Stimulated activated naive CD4-positive, alpha-beta T cell (primary cell): ENCODE data around the gene SH3RF3.
"Not testable (repeated sequence)": the region's sequence is repeated elsewhere in the genome, so short reads cannot be mapped to it uniquely, and the experiment has no call there.

Source experiments
- DNase-seq, 6 experiments: peaks; one replicate each; lab custom pipeline; 2025; lab: John Stamatoyannopoulos, UW

The SH3RF3 gene

DNA sequence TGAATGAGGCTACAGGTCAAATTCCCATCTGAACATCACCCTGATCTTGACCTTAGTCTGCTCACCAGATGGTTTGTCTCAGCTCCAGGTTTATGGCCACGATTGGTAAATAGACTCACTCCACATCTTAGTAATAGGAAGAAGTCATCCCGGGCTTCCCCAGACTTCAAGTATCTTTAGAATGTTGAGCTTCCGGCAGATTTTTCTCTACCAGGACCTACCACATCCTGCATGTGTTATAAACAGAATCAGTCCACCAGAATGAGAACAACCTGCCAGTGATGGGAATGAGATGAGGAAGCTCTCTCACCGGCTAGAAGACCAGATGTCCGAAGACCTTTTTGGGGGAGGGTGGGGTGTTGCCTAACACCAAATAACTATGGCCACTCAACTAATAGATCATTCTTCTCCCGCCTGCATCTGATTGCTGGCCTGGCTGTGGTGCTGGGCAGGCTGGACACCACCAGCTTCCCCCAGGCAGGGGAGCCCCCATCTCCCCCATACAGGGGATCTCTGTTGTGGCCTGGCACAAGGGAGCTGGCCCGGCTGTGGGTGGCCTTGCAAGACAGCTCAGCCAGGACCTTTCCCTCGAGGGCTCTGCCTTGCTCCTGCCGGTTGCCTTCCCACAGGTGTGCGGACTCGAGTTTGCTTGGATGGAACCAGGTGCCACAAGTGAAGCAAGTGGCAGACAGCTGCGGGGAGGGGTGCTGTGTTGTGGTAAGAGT, 88.5 kb downstream of the SH3RF3 start:
- peak in 3 of 6 experiments; percentile 5 to 46 (median 31) for DNase-seq

DNA sequence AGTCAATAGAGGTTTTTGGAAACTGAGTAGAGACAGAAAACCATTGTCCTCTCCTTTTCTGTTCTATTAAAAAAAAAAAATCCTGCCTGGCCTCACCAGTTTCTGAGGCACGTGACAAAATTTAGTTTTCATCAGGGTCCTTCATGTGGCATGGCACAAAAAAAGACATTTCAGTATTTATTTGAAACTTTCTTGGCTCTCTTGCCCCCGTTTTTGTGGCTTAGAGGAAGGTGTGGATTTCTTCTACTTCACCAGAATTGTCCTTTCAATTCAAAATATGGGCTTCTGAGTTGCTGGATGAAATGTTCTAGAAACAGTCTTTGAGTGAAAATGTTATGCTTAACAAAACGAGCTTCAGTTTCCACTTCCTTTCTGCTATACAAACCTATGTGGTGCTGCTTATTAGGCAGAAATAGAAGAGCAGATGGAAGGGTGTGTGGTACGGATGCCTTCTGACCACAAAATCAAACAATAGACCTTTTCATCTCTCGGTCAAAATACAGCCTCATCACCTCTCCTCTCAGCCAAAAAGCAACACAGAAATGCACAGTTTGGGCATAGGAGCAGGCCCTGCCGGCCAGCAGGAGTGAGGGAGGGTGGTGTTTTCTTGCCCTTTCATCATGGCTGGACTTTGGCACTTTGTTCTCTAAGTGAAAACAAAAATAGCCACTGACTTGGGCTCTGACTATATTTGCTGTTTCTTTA, 89.2 kb downstream of the SH3RF3 start:
- DNase-seq = peak in 2 of 6 experiments; percentile 6 to 8

DNA sequence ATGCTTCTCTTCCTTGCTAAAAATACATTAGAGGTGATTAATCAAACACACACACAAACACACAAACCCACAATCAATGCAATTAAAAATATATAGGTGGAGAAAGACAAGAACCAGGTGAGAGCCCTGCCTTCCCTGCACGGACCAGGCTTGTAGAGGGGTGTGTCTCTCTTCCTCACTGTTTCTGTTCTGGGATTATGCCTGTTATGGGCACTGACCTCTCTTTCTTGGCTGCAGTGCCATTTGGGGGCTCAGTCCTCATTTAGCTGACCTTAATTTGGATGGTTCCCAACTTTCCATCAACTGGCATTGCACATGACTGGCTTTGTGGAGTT, 89.8 kb downstream of the SH3RF3 start:
- no peak for DNase-seq

DNA sequence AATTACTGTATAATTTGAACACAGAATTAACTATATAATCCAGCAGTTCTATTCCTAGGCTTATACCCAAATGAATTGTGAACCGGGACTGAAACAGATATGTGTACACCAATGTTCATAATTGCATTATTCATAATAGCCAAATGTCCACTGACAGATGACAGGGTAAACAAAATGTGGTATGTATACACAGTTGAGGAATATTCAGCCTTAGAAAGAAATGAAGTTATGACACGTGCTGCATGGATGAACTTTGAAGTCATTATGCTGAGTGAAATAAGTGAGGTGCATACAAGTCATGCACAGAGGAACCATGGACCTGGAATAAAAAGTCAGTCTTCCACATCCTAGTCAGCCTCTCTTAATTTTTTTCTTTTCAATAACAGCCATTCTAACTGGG, 91.9 kb downstream of the SH3RF3 start:
- no peak for DNase-seq

DNA sequence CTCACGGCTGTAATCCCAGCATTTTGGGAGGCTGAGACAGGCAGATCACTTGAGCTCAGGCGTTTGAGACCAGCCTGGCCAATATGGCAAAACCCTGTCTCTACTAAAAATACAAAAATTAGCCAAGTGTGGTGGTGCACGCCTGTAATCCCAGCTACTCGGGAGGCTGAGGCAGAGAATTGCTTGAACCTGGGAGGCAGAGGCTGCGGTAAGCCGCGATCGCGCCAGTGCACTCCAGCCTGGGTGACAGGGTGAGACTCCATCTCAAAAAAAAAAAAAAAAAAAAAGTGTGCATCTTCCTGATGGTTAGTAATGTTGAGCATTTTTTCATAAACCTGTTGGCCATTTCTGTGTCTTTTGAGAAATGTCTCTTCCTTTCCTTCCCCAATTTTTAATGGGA, 92.3 kb downstream of the SH3RF3 start:
- not testable (repeated sequence) for DNase-seq

GRCh38 chr2:109222422-109222821, 93.4 kb downstream of the SH3RF3 start:
- DNase-seq = no peak

GRCh38 chr2:109222825-109223471, 93.9 kb downstream of the SH3RF3 start:
- no peak for DNase-seq

GRCh38 chr2:109223490-109223889, 94.5 kb downstream of the SH3RF3 start:
- no peak for DNase-seq

GRCh38 chr2:109224341-109224740, 95.3 kb downstream of the SH3RF3 start:
- not testable (repeated sequence) for DNase-seq

GRCh38 chr2:109225170-109225782, 96.3 kb downstream of the SH3RF3 start:
- no peak for DNase-seq

DNA sequence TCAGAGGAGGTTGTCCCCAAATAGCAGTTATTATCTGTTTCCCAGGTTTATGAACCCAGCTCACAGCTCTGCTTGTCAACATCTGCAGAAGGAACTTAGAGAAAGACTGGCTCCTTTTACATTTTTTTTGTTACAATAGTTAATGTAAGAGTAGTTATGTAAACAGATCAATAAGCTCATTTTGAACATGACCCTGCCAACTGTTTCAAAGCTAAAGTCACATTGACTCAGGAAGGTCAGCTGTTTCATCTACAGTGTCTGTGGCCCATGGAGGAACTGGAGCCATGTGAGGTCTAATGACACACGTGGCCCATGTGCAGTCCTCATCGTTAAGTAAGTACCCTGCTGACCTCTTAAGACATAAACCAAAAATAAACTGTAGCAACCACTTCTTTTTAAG, 97.1 kb downstream of the SH3RF3 start:
- no peak for DNase-seq

DNA sequence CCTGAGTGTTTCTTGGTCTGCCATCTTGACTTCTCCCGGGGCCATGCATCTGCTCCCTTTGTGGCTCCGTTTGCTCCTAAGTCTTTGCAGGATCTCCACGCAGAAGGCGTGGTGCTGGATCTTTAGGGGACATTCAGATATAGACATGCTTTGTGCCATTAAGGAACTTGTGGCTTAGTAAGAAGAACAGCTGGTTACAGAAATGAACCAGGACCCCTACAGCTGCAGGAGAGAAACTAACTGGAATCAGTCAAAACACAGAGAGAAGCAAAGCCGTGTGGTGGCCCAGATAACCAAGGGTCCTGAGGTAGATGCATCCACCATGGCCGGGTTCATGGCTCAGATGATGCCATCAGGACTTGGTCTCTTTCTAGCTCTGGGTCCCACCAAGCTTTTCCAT, 97.6 kb downstream of the SH3RF3 start:
- DNase-seq = no peak

DNA sequence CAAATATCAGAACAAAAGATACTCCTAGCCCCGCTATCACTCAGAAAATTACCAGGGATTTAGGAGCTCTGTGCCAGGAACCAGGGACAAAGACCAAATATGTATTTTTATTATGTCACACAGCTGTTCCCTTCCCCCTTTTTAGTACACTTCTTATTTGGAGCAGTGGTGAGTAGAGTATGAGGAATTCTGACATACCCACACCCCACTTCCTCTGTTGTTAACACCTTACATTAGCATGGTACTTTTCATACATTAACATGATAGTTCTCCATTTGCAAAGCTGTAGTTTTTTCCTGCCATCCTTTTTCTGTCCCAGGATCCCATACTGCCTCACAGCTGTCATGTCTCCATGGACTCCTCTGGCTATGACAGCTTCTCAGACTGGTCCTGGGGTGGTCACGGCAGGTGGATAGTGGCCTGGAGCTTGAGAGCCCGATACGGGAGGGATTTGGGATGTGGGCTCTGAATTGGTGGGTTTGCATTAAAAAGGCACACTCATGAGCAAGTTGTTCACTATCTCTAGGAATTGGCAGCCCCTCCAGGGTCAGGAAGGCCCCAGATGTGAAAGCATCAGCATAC, 100.2 kb downstream of the SH3RF3 start:
- no peak for DNase-seq

- DNase-seq = no peak
Observed at GRCh38 chr2:109230941-109231420, 102.0 kb downstream of the SH3RF3 start.

DNA sequence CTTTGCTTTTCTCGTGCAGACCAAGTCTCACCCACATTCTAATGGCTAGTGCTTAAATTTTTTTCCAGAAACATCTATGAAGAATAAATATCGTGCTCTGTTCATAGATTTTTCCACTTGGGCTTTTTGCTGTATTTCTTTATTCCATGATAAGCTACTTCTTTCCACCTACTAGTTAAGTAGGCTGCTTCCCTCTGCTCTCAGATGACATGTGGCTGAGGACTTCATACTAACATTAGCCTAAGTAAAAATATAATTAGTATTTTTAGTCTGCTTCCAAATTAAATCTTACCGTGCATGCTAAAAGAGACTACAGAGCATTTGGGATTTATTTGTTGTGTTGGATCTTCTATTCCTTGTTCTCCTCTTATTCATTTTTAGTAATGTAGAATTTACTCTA, 102.4 kb downstream of the SH3RF3 start:
- DNase-seq = no peak

DNA sequence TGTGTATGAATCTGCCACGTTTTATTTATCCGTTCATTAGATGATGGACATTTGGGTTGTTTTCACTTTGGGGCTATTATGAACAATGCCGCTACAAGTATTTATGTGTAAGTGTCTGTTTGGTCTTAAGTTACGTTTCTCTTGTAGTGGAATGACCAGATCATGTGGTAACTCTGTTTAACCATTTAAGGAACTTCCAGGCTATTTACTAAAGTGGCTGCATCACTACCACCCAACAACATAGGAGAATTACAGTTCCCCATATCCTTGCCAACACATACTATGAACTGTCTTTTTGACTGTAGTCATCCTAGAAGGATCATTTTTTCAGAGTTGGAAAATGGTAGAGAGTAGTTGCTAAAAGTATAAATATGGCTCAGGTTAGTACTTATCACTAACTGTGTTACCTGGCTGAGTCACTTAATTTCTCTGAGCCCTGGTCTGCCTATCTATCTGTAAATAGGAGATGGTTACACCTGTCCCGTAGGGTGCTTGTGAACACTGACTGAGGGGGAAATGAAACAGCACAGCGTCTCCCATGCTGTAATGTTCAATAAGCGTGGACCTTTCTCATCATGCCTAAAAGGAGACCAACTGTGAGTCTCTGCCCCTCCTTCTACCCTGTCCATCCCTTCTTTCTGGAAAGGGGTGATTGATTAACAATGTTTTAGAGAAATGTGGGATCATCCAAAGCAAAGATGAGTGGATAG, 103.1 kb downstream of the SH3RF3 start:
- no peak for DNase-seq

DNA sequence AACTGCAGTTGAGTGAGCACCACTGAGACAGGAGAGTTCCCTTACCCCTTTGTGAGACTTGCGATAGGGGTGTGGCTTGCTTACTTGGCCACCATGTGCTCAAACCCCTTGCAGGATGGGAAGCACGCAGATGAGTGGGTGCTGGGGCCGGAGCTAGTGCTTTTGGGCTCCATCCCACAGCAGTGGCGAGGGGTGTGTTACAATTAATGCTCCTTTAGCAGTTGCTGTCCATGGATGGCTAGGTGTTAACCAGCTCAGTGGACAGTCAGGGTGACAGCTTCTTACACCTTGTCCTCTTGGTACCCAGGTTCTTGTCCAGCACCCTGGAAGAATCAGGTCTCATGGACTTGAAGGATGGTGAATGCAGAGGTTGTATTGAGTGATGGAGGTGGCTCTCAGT, 103.9 kb downstream of the SH3RF3 start:
- DNase-seq = no peak

GRCh38 chr2:109233643-109234042, 104.6 kb downstream of the SH3RF3 start:
- no peak for DNase-seq

DNA sequence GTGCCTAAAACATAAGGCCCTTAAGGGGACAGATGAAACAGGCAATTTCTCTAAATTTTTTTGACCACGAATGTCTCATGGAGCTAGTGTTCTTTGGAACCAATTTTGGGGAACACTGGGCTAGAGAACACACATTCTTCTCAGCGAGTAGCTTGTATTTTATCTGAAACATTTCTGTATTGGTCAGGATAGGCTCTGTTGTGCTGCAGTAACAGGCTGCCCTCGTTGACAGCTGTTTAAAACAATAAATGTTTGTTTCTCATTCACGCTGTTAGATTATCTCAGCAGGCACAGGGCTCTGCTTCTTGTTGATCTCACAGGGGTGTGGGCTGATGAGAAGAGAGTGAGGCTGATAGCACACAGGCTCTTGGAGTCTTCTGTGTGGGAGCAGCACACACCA, 105.3 kb downstream of the SH3RF3 start:
- no peak for DNase-seq

GRCh38 chr2:109236147-109236546, 107.1 kb downstream of the SH3RF3 start:
- DNase-seq = no peak

DNA sequence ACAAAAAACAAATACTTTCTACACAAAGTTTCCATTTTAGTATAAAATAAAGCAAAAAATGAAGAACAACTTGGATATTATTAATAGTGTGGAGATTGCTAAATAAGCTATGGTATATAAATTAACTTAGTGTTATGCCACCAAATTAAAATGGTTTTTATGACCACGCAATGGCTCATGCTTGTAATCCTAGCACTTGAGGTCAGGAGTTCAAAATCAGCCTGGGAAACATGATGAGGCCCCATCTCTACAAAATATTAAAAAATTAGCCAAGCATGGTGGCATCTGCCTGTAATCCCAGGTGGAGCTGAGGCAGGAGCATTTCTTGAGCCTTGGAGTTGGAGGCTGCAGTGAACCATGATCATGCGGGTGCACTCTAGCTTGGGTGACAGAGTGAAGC, 108.8 kb downstream of the SH3RF3 start:
- DNase-seq = no peak

GRCh38 chr2:109238580-109238979, 109.6 kb downstream of the SH3RF3 start:
- DNase-seq = peak in 4 of 6 experiments; percentile 8 to 58 (median 42)
